Keratinocyte (primary cell): Measurements from ENCODE around the gene DHRSX. TPM values are rescaled to one million over a fixed set of nuclear protein-coding genes. Genes with fewer than 3 reads are reported as not detected.

ENCODE experiments used
- DNase-seq: peaks from one replicate; pipeline ENCODE4 v3.0.0-alpha.2; 2011; ENCODE audit warnings: low read depth, missing footprints, low spot score
- FAIRE-seq: peaks from 2 replicates; lab custom pipeline; 2011; peaks lifted over from hg19 to GRCh38; lab: Jason Lieb, UNC
- H2AFZ ChIP-seq: 2 replicates; pipeline ENCODE4 v1.6.0; 2012; ENCODE audit warnings: low read length, control low read depth, inconsistent platforms; ENCODE audit not compliant: control insufficient read depth
- H3K27ac ChIP-seq: 2 replicates; pipeline ENCODE4 v1.5.1; 2011; ENCODE audit warnings: low read length; ENCODE audit not compliant: control insufficient read depth, insufficient read depth
- H3K27me3 ChIP-seq: 3 replicates; pipeline ENCODE4 v1.6.0; 2011; ENCODE audit warnings: low read length; ENCODE audit not compliant: control insufficient read depth, insufficient read depth; ENCODE audit errors: extremely low read depth
- H3K36me3 ChIP-seq, 2 experiments: 2 replicates in 1 of 2; 3 replicates in 1 of 2; pipeline ENCODE4 v1.5.1; 2011; ENCODE audit warnings: low read length in 2 of 2, mild to moderate bottlenecking in 1 of 2; ENCODE audit not compliant: control insufficient read depth in 2 of 2, insufficient read depth in 2 of 2; ENCODE audit errors: extremely low read depth in 1 of 2
- H3K4me1 ChIP-seq: 3 replicates; pipeline ENCODE4 v1.5.1; 2011; ENCODE audit warnings: low read length; ENCODE audit not compliant: control insufficient read depth, insufficient read depth; ENCODE audit errors: extremely low read depth
- H3K4me2 ChIP-seq: 3 replicates; pipeline ENCODE4 v1.6.0; 2011; ENCODE audit warnings: low read depth, low read length; ENCODE audit not compliant: control insufficient read depth, insufficient read depth; ENCODE audit errors: extremely low read depth
- H3K4me3 ChIP-seq, 3 experiments: fragments of 200-600 bp in 1 of 3; sonication (generic) in 1 of 3; 2 replicates in 2 of 3; 3 replicates in 1 of 3; pipeline ENCODE4 v1.5.1; 2011 to 2016; ENCODE audit warnings: low read length in 3 of 3, mild to moderate bottlenecking in 3 of 3, control low read depth in 2 of 3, inconsistent platforms in 1 of 3, low read depth in 1 of 3, mixed read lengths in 1 of 3, mixed run types in 1 of 3, moderate library complexity in 1 of 3; ENCODE audit not compliant: control insufficient read depth in 2 of 3, insufficient read depth in 2 of 3; ENCODE audit errors: extremely low read depth in 1 of 3
- H3K79me2 ChIP-seq: 2 replicates; pipeline ENCODE4 v1.6.0; 2012; ENCODE audit warnings: low read length; ENCODE audit not compliant: control insufficient read depth, insufficient read depth
- H3K9ac ChIP-seq: 3 replicates; pipeline ENCODE4 v1.6.0; 2011; ENCODE audit warnings: low read length; ENCODE audit not compliant: control insufficient read depth, insufficient read depth; ENCODE audit errors: extremely low read depth
- H3K9me1 ChIP-seq: 3 replicates; pipeline ENCODE4 v1.6.0; 2011; ENCODE audit warnings: low read length; ENCODE audit not compliant: control insufficient read depth, insufficient read depth; ENCODE audit errors: extremely low read depth
- H3K9me3 ChIP-seq: 2 replicates; pipeline ENCODE4 v1.5.1; 2012; ENCODE audit warnings: low read depth, low read length; ENCODE audit not compliant: control insufficient read depth
- H4K20me1 ChIP-seq: 3 replicates; pipeline ENCODE4 v1.6.0; 2011; ENCODE audit warnings: low read length; ENCODE audit not compliant: control insufficient read depth, insufficient read depth; ENCODE audit errors: extremely low read depth
- EZH2 ChIP-seq: IDR thresholded peaks from one replicate; pipeline ENCODE4 v1.6.1; 2012; ENCODE audit warnings: inconsistent platforms, mild to moderate bottlenecking, low read length, moderate library complexity
- dilution Hi-C: fragments of 300-500 bp; cut with MboI; formaldehyde crosslinking; loops from one replicate; pipeline ENCODE4 v1.7.0; 2020; ENCODE audit warnings: low sequenced_read_pairs; ENCODE audit not compliant: extremely low pct_ligation_motif_present
- polyA plus RNA-seq, 5 experiments: library from polyadenylated mRNA; depleted of rRNA in 3 of 5; stranded (reverse) in 3 of 5; stranded (forward) in 1 of 5; unstranded in 1 of 5; fragments of >200 nt; gene quantifications; 1 replicate in 1 of 5; 2 replicates in 3 of 5; 3 replicates in 1 of 5; pipeline versions ENCODE4 v1.2.1 to v1.2.3, GENCODE V29; 2011 to 2012; ENCODE audit warnings: missing spikeins in 2 of 5, low read depth in 1 of 5, low replicate concordance in 1 of 5
- TF ChIP-seq, protein P1 (sequence below), 3 experiments: IDR thresholded peaks in 1 of 3; conservative IDR thresholded peaks in 1 of 3; optimal IDR thresholded peaks in 1 of 3; 2 replicates in 2 of 3; 3 replicates in 1 of 3; pipeline versions ENCODE3 to v1.5.1; 2011; ENCODE audit warnings: low read length in 3 of 3, mild to moderate bottlenecking in 3 of 3, moderate library complexity in 2 of 3, control low read depth in 1 of 3, inconsistent platforms in 1 of 3; ENCODE audit not compliant: insufficient read depth in 2 of 3; ENCODE audit errors: extremely low read depth in 1 of 3

DHRSX gene
- polyA plus RNA-seq, 1 donor (not counting 4 experiments of a cell fraction or from before 2014, with no cell fraction given): 20.4 TPM

DNA sequence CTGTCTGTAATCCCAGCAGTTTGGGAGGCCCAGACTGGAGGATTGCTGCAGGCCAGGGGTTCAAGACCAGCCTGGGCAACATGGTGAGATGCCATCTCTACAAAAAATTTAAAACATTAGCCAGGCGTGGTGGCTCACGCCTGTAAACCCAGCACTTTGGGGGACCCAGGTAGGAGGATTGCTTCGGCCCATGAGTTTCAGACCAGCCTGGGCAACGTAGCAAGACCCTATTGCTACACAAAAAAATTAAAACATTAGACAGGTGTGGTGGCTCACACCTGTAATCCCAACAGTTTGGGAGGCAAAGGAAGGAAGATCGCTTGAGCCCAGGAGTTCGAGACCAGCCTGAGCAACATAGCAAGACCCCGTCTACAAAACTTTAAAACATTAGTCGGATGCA lies 1.3 kb downstream of the DHRSX start:
- H4K20me1 ChIP-seq: no peaks in the 10 kb centered on the region
- peak overlapping the region; percentile 71 to 85 (median 71) for H3K4me3 ChIP-seq
- H3K9ac ChIP-seq: peak overlapping the region; percentile 81
- no peak for FAIRE-seq
- TF ChIP-seq, protein P1, sequence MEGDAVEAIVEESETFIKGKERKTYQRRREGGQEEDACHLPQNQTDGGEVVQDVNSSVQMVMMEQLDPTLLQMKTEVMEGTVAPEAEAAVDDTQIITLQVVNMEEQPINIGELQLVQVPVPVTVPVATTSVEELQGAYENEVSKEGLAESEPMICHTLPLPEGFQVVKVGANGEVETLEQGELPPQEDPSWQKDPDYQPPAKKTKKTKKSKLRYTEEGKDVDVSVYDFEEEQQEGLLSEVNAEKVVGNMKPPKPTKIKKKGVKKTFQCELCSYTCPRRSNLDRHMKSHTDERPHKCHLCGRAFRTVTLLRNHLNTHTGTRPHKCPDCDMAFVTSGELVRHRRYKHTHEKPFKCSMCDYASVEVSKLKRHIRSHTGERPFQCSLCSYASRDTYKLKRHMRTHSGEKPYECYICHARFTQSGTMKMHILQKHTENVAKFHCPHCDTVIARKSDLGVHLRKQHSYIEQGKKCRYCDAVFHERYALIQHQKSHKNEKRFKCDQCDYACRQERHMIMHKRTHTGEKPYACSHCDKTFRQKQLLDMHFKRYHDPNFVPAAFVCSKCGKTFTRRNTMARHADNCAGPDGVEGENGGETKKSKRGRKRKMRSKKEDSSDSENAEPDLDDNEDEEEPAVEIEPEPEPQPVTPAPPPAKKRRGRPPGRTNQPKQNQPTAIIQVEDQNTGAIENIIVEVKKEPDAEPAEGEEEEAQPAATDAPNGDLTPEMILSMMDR (optimal IDR thresholded peaks at IDR 0.05 in 1 of 3, IDR thresholded peaks at IDR 0.05 in 1 of 3, conservative IDR thresholded peaks at IDR 0.05 in 1 of 3; ENCODE audit: extremely low read depth in 1 of 3, insufficient read depth in 2 of 3, low read length in 3 of 3): no peak
- no peak for TF ChIP-seq EZH2
- no peaks in the 10 kb centered on the region for H3K27me3 ChIP-seq
- H3K36me3 ChIP-seq: peaks cover 0 to 3% of the 10 kb centered on the region in 2 experiments
- peak overlapping the region; percentile 74 for H3K4me2 ChIP-seq
- H2AFZ ChIP-seq: no peak overlapping the region
- peaks cover 25% of the 10 kb centered on the region for H3K4me1 ChIP-seq
- dilution Hi-C loops: no loop called here
- H3K79me2 ChIP-seq: peaks cover 43% of the 10 kb centered on the region
- no peaks in the 10 kb centered on the region for H3K9me1 ChIP-seq
- DNase-seq: no peak
- H3K27ac ChIP-seq: no peak overlapping the region
- no peaks in the 10 kb centered on the region for H3K9me3 ChIP-seq

DNA sequence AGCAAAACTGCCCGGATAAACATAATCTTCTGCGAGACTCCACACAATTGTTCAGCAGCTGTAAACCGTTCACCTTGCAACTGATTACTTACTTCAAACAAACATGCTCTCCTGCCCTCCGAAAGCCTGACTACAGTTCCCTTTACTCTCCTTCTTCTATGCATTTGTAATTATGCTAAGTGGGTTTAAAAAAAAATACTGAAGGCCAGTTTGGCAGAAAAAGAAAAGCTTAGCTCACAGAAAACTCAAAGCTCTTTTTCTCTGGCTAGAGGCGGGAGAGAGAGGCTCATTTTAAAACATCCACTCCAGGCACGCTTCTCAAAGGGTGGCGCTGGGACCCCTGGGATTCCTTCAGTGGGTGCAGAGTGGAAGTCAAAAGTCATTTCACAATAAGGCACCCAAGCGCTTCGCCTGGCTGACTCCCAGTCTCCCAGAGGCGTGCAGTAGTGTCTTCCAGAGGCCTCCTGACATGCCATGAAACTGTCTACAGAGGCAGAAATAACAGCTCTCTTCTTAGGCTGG lies 1.9 kb downstream of the DHRSX start:
- dilution Hi-C loops: no loop called here
- Histone ChIP-seq H3K9me1 (no peaks in the 10 kb centered on the region), H3K27ac (peak overlapping the region; percentile 43), H3K9me3 (no peaks in the 10 kb centered on the region), H3K79me2 (peaks cover 43% of the 10 kb centered on the region), H3K4me1 (peaks cover 25% of the 10 kb centered on the region), H3K27me3 (no peaks in the 10 kb centered on the region), H2AFZ (peak overlapping the region; percentile 9), H3K9ac (peak overlapping the region; percentile 52), H4K20me1 (no peaks in the 10 kb centered on the region), H3K4me3 (peak overlapping the region; percentile 48 to 71 (median 71)), H3K4me2 (peak overlapping the region; percentile 74), H3K36me3 (peaks cover 0 to 3% of the 10 kb centered on the region in 2 experiments)
- DNase-seq (no peak), FAIRE-seq (no peak)
- TF ChIP-seq, protein P1 (optimal IDR thresholded peaks at IDR 0.05 in 1 of 3, IDR thresholded peaks at IDR 0.05 in 1 of 3, conservative IDR thresholded peaks at IDR 0.05 in 1 of 3; ENCODE audit: extremely low read depth in 1 of 3, insufficient read depth in 2 of 3, low read length in 3 of 3): no peak
- no peak for TF ChIP-seq EZH2
